Caki2 (cell line): Measurements from ENCODE around the gene FBLN7. TPM values are rescaled to one million over a fixed set of nuclear protein-coding genes. Genes with fewer than 3 reads are reported as not detected.
A peak's percentile ranks its signal among the peaks of the same experiment; 100 is the strongest.
"Not testable (repeated sequence)": the region's sequence is repeated elsewhere in the genome, so short reads cannot be mapped to it uniquely, and the experiment has no call there.

ENCODE experiments used
- DNase-seq: peaks from one replicate; pipeline ENCODE4 v3.0.0-alpha.2; 2015; ENCODE audit warnings: low read depth
- in situ Hi-C: cut with HindIII; loops from 2 replicates; pipeline ENCODE4 v1.10.0; 2016; ENCODE audit warnings: low sequenced_read_pairs, low pct_unique_long_range_greater_than_20kb, mixed read lengths
- total RNA-seq: library from RNA; depleted of rRNA; stranded (reverse); fragments of >200 nt; shearing (Covaris generic); gene quantifications from 2 replicates; pipeline ENCODE4 v1.2.3, GENCODE V29; 2014; ENCODE audit warnings: low replicate concordance

FBLN7 gene
- total RNA-seq, 1 experiment from 2014 or later = 13.6 TPM

DNA sequence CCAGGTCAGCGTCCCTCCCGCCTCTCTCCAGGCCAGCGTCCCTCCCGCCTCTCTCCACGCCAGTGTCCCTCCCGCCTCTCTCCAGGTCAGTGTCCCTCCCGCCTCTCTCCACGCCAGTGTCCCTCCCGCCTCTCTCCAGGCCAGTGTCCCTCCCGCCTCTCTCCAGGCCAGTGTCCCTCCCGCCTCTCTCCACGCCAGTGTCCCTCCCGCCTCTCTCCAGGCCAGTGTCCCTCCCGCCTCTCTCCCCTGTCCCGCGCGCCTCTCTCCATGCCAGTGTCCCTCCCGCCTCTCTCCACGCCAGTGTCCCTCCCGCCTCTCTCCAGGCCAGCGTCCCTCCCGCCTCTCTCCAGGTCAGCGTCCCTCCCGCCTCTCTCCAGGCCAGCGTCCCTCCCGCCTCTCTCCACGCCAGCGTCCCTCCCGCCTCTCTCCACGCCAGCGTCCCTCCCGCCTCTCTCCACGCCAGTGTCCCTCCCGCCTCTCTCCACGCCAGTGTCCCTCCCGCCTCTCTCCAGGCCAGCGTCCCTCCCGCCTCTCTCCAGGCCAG lies 1.5 kb downstream of the FBLN7 start:
- in situ Hi-C loops, DNase-seq: not testable (repeated sequence)

DNA sequence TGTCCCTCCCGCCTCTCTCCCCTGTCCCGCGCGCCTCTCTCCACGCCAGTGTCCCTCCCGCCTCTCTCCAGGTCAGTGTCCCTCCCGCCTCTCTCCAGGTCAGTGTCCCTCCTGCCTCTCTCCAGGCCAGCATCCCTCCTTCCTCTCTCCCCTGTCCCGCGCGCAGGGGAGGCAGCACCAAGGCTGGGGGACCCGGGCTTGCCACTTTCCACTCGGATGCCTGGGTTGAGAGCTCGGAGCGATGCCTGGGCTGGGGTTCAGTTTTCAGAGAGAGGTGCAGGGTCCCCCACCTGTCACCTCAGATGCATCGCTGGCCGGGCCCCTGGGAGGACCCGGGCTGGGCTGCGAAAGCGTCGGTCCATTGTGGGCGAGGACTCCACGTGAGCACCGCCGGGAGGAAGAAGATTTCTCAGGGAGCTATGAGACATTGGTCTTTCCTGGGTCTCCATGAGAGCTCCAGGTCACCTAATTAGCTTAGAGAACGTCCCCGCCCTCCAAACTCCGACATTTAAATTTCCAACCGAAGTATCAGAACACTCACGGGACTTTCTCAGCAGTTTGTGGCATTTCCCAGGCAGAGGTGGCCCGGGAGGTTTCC lies 2.1 kb downstream of the FBLN7 start:
- in situ Hi-C loops = no loop called here
- DNase-seq = no peak

DNA sequence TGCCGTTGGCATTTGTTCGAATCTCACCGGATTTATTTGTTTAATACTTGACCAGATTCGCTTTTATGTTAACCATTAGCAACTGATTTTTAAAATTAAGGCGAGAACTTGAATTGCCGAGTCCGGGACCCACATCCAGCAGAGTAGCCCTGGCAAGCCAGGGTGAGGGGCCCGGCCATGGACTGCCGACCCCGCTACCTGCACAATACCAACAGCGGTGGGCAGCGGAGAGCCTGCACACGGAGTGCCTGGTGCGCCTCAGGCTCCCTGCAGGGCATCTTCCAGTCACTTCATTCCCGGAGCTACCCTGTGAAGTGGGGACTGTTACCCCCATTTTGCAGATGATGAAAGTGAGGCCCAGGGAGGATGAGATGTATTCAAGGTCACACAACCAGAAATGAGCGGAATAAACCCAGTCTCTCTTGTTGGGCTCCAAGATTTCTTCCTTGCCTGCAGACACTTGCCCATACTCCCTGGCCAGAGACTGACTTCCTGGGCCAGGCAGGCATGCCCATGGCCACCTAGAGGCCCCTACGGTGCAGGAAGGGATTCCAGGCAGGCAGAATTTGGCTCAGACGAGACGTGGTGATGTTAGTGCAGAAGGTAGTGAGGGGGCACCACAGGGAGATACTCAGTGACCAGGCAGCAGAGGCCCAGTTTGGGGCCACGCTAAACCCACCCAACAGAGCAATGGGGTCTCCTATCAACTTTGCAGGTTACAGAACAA lies 2.9 kb downstream of the FBLN7 start:
- in situ Hi-C loops = no loop called here

DNA sequence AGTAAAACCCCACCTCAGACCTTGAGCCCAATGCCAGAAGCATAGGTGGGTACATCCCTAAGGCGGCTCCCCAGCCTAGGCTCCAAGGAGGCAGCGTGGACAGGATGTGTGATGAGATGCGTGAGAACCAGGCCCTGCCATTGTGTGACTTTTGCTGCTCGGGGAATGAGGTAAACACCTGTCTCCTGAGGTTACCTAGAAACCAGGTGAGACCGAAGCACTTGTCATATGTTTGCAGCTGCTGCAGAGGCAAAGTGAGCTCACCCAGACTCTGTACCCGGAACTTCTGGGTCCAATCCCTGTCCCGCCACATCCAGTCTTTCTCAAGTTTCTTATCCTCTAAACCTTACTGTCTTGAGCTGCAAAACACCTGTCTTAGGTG lies 3.4 kb downstream of the FBLN7 start:
- in situ Hi-C loops = no loop called here
- DNase-seq = no peak

More for the DNA sequence above, 2.9 kb downstream of the FBLN7 start:
- DNase-seq = no peak

DNA sequence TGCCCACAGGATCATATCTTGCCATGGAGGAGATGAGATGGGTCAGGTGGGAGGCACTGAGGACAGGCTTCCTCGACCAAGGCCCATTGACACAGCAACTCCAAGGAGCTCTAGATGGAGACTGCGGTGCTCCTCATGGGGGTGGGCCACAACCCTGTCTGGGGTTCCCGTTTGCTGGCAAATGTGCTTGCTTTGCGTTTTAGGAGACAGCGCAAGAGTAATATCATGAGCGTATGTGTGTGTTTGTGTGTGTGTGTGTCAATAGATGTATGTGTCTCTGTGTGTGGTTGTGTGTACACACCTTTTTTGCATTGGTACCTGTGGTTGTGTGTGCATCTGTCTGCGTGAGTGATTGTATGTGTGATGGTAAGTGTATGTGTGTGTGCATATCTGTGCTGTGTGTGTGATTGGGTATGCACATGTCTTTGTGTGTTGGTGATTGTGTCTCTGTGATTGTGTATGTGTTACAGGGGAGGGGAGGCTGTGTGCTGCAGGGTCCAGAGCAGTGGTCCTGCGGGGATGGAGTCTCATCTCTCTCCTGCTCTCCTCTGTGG lies 4.4 kb downstream of the FBLN7 start:
- in situ Hi-C loops = no loop called here
- DNase-seq = no peak

DNA sequence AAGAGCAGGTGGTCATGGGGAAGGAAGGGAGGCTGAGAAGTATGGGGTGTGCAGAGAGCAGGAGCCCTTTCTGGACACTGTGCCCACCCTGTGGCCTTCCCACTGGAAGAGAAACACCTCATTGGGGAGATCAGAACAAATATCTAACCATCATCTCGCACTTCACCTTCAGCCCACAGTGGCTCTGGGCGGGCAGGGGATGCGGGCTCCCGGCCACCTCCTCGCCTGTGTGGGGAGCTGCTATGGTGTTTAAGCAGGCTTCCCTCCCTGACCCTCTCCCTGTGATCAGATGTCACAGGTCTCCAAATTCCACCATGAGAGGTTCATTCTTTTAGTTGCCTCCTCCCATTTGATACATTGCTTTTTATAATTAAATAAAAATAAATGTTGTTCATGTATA lies 5.0 kb downstream of the FBLN7 start:
- no peak for DNase-seq
- in situ Hi-C loops = no loop called here

DNA sequence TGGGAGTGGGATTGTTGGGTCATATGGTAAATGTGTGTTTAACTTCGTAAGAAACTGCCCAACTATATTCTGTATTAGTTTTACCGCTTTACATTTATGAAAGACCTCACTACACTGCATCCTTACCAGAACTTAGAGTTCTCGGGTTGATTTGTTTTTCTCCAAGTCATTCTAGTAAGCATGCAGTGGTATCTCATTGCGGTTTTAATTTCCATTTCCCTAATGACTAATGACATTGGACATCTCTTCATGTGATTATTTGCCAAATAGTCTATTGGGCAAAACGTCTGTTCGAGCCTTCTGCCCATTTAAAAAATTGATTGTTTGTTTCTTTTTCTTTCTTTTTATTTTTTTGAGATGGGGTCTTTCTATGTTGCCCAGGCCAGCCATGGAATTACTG lies 6.8 kb downstream of the FBLN7 start:
- in situ Hi-C loops = no loop called here
- DNase-seq = no peak

DNA sequence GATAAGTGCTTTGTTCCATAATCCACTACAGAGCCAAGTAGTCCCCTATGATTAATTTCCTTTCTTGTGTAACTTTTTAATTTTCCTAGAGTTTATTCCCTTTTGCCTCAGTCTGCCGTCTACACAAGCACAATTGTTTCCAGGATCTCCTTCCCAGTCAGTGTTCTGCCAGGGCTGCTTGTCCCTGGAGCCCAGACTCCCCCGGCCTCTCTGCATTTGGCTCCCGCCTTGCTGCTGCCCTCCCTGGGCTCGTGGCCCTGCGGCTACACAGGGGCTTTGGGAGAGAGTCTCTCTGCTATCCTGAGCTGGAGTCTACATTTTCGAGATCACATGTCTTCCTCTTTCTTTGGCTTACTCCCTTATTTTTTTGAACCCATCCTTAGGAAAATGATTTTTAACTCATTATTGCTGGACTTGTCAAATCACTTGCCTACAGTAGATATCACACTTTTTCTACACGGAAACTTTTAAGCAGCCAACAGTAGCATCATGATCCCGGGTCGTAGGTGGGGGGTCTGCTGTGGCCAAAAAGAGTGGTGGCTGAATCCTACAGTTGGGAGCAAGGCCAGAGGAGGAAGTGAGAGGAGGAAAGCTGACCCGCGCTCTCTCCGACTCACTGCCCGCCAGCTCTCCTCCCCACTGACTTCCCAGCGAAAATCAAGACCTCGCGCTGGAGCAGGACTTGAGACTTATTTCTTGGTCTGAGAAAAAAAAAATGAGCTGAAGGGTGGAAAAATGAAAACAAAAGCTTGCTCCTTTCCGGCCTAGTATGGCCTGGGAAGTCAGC lies 9.4 kb downstream of the FBLN7 start:
- in situ Hi-C loops = no loop called here
- no peak for DNase-seq

DNA sequence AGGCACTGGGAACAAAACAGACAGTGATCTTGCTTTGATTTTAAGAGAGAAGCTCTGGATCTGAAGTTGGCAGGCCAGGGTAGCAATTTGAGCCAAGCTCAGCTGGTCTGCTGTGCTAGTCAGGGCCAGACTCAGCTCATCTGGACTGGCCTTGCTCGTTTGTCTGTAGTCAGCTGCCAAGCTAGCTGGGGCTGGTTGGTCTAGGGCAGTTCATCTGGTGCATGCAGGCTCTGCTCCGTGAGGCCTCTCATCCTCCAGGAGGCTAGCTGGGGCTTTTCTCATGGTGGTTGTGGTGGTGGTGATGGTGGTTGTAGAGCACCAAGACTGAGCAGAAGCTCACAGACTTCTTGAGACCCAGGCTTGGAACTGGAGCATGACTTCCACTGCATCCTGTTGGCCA lies 10.3 kb downstream of the FBLN7 start:
- no peak for DNase-seq
- in situ Hi-C loops = no loop called here

DNA sequence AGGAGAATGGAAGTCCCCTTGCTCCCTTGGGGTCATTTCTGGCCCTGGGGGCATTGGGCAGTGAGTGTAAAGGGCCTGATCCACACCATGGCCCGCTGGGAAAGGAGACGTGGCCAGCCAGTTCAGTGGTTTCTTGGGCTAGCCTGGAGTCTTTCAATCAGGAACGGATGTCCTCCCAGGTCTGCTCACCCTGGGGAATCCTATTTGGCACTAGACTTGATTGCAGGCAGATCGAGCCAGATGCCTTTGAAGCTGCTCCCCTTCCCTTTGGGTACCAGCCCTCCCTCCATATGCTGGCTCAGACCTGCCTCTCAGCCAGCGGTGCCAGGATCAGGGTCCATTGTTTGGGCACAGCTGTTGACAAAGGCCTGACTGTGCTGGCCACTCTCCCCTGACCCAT lies 11.0 kb downstream of the FBLN7 start:
- in situ Hi-C loops = no loop called here
- no peak for DNase-seq

DNA sequence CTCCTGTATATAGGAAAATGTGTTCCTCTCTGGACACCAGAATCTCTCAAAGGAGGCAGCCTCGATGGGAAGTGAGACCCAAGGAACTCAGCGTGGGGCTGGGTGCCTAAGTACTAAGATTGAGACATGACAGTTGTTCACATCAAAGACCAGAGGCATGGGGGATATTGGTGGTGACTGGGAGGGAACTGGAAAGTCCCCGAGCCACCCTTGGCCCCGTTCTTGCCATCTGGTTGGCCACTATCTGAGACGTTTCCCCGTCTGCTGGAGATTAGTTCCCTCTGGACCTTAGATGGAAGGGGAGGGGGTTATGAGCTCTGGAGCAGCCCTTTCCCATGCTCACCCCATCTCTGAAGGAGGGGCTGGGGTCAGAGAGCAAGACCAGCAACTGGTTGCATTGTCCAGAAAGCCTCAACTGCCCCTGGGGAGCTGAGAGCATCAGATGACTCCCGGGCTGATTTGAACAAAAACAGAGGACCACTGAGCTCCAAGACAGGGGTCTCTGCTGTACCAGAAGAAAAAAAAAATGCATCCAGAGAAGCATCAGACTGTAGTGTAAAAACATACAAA lies 11.8 kb downstream of the FBLN7 start:
- DNase-seq = no peak
- in situ Hi-C loops = no loop called here

DNA sequence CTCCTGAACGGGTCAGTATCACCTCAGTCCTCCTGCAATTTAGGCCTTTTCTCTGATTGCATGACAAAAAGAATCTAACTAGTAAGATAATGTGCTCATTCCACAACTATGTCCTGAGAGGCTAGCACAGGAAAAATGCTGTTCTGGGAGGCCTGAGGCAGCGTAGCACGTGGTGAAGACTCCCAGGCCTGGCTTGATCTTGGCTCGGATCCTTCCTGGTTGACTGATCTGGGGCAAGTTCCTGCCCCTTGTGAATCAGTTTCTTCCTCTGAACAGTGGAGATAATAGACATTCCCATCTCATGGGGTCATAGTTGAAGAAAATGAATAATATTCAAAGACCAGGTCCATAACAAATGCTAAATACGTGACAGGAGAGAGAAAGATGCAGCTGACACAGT lies 12.3 kb downstream of the FBLN7 start:
- peak; percentile 62 for DNase-seq
- in situ Hi-C loops = no loop called here

DNA sequence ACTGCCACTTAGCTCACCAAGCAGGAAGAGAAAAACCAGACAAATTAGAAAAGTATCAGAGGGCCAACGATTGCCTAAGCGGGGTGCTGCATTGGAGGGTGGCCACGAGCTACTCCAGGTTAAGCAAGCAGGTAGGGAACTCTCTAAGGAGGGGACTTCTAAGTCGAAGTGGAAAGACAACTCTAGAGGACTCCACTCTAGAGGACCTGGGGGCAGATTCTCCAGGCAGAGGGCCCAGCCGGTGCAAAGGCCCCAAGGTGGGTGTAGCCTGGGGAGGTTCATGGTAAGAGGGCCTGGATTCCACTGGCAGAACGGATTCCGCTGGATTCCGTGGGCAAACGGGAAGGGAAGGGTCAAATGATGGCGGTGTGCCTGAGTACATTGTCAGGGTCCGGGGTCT lies 12.7 kb downstream of the FBLN7 start:
- in situ Hi-C loops = no loop called here
- DNase-seq = no peak

DNA sequence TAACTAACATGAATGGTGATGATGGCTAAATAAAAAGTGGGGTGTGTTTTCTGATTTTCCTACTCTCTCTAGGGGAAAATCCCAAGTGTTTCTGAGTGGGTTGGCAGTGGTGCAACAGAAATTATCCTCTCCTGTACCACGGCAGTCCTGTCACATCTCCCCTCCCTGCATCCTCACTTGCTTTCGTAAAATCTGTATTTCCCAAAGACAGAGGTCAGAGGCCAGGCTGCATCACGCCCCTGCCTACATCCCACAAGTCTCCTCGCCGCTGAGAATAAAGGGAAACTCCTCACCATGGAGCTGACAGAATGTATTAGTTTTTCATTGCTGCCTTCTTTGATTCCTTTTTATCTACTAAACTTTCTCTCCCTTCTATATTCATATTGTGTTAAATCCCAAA lies 13.1 kb downstream of the FBLN7 start:
- in situ Hi-C loops = no loop called here
- DNase-seq = no peak

DNA sequence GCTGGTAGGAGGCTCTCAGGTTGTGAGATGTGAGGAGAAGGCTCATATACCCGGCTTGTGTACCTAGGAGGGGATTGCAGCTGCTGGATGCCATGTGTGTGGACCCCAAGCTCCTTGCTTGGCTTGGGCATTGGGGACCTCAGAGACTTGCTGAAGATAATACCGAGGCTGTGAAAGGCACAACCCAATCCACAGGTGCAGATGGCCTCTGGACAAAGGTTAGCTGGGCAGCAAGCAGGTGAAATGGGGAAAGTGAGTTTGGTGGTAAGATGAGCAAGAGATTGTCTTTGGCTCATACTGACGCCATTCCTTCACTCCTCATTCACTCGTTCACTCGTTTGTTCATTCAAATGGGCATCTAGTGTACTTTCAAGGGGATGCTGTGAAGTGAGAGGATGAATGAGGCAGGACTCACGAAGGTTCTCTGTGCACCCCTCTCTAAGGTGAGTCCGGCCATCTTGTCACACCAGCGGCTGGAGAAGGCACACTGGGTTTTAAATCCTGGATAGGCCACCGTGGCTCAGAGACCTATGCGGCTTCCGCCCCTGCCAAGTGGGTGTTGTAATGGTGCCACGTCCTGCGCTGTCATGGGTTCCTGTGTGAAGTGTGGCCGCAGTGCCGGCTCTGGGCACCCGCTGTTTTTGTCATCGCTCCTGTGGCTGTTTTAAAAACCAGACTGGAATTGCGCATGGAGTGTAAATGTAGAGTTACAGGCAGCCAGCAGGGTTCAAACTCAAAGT lies 13.7 kb downstream of the FBLN7 start:
- DNase-seq = no peak
- in situ Hi-C loops = no loop called here

DNA sequence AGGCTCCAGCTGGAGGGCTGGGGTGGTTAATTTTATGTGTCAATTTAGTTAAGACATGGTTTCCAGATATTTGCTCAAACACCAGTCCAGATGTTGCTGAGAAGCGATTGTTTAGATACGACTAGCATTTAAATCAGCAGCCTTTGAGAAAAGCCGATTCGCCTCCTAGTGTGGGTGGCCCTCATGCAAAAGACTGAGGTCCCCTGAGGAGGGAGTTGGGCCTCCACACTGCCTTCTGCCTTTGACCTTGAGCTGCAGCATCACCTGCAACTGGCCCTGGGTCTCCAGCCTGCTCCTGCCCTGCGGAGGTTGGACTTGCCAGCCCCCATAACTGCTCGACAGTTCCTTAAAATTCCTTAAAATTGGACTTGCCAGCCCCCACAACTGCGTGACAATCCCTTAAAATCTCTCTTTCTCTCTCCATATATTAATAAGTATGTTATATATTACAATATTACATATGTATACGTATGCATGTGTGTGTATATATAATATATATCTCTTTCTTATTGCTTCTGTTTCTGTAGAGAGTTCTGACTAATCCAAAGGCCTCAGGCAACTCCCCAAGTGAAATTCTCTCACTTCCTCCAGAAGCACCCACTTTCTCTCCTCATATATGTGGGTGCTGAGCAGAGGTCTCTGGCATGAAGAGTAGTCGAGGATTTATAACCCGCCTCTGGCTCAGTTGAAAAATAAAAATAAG lies 14.4 kb downstream of the FBLN7 start:
- in situ Hi-C loops = no loop called here
- DNase-seq = no peak

DNA sequence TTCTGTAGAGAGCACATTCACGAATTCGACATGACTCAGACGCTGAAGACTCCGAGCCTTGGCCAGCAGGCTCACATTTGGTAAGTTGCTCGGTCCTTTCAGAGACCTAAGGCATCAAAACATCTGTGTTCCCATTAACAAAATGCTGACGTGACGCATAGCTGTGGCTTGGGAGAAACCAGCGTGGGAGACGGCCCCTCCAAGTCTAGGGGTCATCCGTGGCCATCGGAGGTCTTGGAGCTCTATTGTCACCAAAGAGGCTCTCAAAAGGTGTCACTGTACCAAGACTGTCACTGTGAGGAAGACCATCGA lies 14.9 kb downstream of the FBLN7 start:
- in situ Hi-C loops = no loop called here
- DNase-seq = no peak

DNA sequence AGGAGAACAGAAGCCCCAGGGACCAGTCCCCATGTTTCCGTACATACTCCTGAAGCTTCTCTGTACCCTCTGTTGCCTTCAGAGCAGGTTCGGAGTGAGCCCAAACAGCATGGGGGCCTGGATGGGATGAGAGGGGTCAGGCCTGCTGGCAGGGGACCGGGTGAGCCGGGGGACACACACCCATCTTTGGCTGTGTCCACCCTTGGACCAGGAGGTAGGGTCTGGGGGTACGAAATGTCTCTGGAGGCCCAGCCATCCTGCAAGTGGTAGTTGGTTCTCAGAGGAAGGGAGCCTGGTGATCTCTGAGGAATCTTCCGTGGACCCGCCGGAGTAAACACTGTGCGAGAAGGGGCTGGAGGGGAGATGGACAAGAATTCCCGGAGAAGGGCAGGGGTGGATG lies 15.3 kb downstream of the FBLN7 start:
- no peak for DNase-seq
- in situ Hi-C loops = no loop called here
